Germinal center (tissue), 1 donor: ENCODE data around the gene SMC4.
"Not testable (repeated sequence)": the region's sequence is repeated elsewhere in the genome, so short reads cannot be mapped to it uniquely, and the experiment has no call there.

ENCODE experiments used
- DNase-seq: peaks from one replicate; pipeline ENCODE4 v3.0.0; 2012; ENCODE audit warnings: mixed read lengths, low spot score

Gene SMC4

DNA sequence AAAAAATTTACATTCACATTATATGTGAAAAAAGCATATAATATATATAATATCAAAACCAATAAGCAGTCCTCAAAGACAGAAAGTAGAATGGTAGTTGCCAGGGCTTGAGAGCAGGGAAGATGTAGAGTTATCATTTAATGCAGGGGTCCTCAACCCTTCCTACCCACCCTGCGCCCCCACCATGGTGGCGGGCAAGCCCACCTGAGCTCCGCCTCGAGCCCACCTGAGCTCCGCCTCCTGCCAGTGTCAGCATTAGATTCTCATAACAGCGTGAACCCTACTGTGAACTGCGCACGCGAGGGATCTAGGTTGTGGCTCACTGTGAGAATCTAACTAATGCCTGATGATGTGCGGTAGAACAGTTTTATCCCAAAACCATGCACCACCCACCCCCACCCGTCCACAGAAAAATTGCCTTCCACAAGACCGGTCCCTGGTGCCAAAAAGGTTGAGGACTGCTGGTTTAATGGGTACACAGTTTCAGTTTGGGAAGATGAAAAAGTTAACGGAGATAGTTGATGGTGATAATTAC, 47.1 kb downstream of the SMC4 start:
- DNase-seq = no peak

DNA sequence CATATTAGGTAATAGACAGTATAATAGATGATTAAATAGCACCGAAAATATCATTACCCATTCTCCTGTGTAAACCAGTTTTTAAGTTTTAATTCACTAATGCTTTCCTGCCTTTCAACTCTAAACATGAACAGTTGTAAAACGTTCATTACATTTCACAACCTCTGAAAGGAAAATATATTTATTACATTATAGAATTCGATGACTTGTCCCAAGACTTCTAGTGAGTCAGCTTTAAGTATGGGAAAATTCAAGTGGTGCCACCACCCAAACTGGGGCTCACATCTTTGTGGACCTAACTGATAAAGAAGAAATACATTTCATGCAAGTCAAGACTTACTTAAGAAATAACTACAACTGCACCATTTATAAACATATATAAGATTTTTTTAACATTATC, 48.1 kb downstream of the SMC4 start:
- no peak for DNase-seq

DNA sequence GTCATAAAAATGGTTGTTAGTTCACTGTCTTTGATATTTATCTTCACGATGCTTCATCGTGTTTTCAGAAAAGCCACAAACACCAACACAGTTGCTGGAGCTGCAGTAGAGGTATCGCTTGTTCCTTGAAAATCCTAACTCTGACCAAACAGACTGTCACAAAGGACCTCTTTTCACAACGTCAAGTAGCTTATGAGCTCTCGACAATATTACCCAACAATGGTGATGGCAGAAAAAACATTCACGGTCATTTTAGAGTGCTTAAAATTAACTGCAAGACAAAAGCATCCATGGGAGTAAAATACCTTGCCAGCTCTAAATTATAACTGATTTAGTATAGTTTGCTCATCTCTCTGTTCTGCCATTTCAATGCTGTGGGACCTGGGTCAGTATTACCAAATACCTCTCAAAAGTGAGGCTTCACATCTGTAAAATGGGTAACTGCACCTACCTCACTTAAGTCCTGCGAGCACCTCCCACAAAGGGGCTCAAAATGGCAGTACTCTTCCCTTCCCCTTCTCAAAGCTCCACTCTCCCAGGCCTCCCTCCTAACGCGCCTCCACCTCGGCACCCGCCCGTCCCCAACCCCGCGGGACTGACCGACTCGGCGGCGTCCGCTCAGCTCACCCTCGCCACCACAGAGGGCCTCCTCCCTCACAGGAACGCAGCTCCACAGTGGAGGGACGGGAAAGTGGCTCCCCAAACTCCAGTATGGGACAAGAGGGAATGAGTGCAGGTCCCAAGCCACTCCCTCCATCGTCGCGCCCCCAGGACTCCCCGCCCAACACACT, 49.6 kb downstream of the SMC4 start:
- peak; percentile 52 for DNase-seq

DNA sequence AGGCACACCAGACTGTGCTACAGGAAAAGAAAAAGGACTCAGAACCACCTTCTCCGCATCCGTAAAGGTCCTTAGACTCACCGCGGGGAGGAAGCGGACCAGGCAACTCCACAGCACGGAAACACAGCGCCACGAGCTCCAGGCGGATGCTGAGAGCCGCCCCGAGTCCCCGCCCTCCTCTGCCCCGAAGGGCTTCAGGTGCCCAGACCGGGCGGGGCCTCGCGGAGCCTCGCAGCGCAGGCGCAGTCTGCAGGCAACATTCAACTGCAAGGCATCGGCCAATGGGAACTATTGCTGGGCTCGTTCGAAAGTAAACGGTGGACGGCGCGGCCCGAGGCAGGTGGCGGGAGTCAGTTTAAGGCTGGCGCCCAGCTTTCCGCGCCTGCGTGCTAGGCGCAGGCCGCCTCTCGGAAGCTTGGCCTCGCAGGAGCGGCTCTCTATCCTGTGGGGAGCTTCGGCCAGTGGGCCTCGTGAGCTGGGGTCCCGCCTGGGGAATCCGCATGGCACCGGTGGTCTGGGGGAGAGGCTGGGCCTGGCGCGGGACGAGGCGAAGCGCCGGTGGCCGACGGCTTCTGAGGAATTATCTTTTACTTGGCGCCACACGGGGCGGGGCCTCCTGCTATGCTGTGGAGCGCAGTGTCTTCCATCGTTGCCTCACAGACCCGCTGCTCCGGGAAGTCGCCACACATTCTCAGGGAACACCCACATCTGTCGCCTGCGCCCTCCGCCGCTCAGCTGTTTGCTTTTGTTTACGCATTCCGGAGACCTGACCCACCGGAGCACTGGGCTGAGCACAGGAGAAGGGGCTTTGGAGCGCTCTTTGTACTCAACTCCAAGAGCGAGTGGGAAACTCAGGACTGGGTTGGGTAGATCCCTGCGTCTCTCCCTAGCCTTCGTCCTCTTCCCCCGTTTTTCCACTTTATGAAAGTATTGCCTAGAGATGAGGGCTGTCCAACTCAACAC, 50.5 kb downstream of the SMC4 start, which contains the start of gene TRIM59:
Gene TRIM59, minus strand, starts transcription at position 151 of the 963 bp plus-strand sequence. CDS start 10,603 bp downstream, outside the sequence.
- peak; percentile 99 for DNase-seq

DNA sequence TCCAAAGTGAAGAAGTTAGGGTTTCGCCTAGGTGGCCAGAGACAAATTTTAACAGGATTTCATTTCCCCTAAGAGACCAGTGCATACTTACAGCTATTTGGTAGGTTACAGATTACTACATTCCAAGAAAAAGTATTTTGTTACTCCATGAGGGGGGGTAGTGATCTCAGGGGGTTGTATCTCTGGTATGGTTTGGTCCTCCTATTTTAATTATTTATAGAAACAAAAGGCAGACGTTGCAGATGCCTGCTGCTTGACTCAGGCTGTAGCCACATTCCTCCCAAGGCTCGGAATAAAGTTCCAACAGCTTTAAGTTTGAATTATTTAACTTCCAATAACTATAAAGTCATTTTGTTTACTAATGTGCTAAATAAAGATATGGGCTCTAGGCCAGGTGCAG, 51.4 kb downstream of the SMC4 start:
- no peak for DNase-seq

DNA sequence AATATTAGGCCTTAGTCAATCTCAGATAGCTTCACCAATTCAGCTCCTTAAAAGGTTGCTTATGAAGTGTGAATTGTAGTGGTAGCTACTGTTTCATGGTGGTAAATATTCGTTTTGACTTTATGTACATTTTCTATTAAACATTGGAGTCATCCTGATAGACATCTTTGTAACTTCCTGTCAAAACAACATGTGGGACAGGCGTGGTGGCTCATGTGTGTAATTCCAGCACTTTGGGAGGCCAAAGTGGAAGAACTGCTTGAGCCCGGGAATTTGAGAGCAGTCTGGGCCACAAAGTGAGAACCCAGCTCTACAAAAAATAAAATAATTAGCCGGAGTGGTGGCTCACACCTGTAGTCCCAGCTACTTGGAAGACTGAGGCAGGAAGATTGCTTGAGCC, 52.2 kb downstream of the SMC4 start:
- no peak for DNase-seq

DNA sequence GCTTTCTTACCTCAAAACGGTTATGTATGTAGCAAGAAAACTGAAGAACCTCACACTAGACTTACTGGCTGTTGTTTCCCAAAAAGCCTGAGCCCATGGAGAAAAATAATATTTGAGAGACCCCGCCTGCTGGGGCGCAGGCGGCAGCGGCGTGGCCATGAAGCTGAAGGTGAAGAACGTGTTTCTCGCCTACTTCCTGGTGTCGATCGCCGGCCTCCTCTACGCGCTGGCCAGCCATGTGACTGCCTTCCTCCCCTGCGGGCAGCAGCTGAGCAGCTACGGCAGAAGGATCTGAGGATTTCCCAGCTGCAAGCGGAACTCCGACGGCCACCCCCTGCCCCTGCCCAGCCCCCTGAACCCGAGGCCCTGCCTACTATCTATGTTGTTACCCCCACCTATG, 52.8 kb downstream of the SMC4 start:
- DNase-seq = not testable (repeated sequence)

DNA sequence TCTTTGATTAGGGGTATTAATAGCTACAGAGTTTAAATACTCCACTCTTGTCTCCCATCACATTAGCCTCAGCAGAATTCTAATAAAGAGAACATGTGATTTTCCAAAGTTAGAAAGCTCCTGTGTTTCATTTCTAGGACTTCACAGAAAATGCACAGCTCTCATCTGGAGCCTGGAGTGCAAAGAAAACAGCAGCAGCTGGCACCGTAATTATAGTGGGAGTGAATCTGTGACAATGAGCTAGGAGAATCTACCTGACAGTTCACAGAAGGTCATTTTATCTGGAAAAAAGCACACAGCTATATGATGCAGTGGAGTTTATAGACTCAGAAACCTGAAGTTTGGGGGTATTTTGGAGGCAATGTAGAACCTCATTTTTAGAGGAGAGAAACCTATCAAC, 55.5 kb downstream of the SMC4 start:
- DNase-seq = no peak

DNA sequence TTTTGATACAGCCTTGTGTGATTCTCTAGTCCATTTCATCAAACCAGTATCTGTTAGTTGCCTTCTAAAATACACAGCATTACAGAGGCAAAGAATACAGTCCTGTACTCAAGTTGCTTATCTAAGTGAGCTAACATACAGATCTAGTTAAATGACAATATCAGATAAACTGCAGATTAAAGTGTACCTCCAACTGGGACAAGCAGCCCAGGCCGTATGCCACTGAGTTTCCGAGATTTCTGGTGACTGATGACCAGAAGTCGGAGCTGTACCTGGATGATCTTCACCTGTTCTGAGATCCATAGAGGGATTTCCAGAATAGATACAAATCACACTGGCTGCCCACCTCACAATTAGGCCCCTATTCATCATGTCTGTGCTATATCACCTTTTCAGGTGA, 56.4 kb downstream of the SMC4 start:
- no peak for DNase-seq

DNA sequence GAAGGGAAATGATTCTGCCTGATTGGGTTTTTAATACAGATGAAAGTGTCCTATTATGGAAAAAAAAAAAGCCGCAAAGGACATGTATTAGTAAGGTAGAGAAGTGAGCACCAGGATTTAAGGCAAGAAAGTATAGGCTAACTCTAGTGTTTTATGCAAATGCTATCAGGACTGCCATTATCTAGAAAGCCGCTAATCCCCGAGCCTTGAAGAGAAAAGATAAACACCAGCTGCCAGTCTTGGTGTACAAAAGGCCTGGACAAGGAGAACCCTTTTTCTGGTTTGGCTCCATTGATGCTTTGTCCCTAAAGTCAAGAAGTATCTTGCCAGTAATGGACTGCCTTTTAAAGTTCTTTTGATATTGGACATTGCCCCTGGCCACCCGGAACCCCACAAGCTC, 58.7 kb downstream of the SMC4 start:
- DNase-seq = no peak

DNA sequence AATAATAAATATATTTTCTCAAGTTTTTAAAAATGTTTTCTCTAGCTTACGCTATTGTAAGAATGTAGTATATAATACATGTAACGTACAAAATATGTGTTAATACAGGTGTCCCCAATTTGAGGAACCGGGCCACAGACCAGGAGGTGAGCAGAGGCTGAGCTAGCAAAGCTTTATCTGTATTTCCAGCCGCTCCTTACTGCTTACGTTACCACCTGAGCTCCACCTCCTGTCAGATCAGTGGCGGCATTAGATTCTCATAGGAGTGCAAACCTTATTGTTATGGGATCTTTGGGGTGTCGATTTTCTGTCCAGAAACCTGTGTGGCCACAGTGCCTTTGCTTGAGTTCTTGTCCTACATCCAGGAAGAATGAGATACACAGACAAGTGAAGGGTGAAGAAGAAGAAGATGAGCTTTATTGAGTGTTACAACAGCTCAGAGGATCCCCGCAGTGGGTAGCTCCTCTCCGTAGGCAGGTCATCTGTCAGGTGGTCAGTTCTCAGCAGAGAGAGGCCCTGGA, 60.1 kb downstream of the SMC4 start:
- DNase-seq = no peak

DNA sequence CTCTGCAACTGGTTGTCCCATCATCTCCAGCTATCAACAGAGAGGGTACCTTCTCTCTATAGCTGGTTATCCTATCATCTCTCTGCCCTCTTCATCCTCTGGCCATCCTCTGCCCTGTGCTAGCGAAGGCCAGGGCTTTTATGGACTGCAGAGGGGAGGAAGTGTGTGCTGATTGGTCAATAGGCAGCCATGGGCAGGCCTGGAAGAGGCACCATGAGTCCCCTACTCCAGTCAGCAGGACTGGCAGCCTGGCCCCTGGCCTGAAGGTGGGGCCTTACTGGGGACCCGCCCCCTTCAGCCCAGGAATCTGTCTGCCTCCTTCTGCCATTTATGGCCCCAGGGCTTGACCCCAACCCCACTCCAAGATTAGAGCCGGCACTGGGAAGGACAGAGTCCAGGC, 60.6 kb downstream of the SMC4 start:
- DNase-seq = no peak

DNA sequence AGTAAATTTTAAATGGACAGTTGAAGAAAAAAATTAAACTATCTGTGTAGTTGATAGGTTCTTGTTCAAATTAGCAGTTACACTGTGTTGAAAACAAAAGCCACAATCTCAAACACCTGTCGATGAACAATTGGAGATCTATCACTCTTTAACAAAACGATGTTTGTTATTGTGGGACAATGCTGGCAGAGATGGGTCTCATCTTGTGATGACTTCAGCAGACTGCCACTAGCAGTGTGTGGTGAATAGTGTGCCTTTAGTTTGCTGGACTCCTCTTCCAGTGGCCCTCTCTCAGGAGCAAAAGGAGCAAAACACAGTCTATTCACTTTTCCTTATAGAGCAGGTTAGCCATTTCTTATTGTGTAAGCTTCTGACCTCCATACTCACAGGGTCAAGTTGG, 64.9 kb downstream of the SMC4 start:
- DNase-seq = no peak

DNA sequence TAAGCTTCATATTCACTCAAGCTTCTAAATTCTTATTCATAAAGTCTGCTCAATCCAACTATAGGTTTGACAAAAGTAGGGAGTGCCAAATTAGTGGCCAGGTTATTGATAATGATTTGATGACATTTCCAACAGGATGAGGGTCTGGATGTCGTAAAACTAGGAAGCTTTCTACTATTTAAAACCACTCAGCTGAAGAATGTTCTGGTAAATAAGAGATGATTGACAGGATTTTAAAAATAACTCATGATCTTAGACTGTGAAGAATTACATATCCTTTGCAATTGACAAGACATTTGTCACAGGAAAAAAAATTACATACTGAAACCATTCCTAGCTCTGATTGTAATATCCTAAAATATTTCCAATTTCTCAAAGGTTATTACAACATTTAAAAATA, 65.5 kb downstream of the SMC4 start:
- DNase-seq = no peak

DNA sequence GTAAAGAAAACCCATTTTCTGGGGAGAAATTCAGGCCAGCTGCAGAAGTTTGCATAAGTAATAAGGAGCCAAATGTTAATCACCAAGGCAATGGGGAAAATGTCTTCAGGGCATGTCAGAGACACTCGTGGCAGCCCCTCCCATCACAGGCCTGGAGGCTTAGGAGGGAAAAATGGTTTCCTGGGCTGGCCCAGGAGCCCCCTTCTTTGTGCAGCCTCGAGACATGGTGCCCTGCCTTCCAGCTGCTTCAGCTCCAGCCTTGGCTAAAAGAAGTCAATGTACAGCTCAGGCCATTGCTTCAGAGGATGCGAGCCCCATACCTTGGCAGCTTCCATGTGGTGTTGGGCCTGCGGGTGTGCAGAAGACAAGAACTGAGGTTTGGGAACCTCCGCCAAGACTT, 70.7 kb downstream of the SMC4 start:
- DNase-seq = no peak

DNA sequence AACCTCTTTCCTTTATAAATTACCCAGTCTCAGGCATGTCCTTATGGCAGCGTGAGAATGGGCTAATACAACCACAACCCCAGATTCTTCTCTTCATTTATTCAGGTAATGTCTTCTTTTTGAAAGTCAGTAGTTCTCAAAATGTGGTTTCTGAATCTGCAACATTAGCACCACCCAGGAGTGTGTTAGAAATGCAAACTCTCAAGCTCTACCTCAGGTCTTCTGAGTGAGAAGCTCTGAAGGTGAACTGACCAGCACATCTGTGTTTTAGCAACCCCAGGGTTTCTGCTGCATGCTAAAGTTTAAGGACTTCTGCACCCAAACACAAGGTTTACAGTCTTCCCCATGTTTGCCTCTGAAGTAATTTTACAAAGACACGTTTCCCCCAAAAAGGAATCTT, 72.4 kb downstream of the SMC4 start:
- no peak for DNase-seq

DNA sequence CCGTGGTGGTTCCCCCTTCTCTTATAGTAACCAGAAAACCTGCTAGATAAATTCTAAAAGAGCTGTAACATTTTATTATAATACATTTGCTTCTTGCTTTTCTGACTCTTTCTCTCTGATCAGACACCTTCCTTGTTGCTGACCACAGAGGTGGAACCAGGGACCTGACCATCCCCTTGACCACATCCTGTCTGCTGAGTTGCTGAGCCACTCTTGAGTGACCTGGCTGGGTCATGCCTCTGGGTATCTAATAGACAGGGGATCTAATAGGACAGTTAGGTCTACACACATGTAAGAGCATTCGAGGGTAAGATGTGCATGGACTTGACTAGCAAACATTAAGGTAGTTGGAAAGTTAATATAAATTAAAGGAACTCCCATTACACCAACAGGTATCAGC, 72.9 kb downstream of the SMC4 start:
- no peak for DNase-seq

DNA sequence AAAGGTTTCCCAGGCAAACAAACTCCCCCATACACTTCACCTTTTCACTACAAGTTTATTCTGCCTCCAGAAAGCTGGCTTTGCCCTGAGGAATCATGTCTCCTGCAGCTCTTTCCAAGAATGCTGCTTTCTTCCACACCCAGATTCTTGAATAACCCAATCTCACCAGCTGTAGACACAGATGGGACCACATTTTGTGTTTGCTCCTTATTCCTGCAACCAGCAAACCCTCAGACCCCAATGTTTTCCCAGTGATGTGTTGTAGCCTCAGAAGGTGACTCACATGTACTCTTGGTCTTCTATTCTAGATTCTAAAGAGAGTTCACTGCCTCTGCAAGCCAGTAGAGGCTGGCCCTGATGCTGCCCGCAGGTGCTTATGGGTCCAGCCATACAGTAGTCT, 73.8 kb downstream of the SMC4 start:
- no peak for DNase-seq

DNA sequence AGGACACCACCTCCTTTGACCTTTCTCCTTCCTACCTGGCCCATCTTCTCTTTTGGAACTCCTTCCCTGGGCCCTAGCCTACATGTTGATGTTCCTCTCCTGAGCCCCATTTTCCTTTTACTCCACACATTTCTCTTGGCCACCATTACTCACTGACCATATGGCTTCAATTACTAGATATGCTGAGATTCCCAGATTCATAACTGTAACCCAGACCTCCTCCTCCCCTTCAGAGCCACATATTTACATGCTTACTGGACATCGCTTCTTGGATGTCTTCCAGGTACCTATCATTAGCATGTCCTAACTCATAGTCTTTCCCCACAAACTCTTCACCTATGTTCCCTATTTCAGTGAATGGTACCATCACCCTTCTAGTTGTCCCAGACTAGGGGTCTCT, 74.5 kb downstream of the SMC4 start:
- no peak for DNase-seq

DNA sequence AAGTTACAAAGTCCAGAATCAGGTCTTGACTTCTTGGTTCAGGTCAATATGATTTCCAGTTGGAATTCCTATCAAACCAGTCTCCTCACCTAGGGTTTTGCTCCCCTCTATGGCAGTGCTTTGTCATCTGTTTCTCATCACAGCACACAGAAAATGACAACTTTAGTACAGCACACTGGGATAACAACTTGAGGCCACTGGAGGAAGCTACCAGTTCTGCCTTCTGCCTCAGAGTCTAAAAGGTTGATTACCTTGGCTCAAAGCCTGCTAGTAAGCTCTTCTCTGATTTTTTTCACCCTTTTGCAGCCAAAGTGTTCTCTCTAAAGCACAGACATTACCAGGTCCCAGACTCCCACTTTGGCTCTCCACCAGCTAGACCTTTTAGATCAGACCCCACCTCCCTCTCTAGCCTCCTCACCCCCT, 75.0 kb downstream of the SMC4 start:
- no peak for DNase-seq

DNA sequence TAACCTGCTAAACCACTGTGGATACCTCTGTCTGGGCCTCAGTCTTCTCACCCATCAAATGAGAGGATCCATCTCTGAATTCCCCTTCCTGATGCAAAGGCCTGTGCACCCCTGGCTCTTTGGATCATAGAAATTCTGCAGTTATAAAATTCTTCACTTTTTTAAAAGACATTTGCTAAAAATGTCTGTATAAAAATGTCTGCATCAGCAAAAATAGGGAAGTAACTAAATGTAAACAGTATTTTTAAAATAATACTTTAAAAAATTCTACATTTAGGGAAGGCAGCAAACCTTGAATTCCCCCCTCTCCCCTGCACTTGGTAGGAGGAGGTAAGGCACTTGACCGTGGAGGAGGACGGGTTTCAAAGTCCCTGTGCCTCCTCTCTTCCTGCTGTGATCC, 75.7 kb downstream of the SMC4 start:
- no peak for DNase-seq

DNA sequence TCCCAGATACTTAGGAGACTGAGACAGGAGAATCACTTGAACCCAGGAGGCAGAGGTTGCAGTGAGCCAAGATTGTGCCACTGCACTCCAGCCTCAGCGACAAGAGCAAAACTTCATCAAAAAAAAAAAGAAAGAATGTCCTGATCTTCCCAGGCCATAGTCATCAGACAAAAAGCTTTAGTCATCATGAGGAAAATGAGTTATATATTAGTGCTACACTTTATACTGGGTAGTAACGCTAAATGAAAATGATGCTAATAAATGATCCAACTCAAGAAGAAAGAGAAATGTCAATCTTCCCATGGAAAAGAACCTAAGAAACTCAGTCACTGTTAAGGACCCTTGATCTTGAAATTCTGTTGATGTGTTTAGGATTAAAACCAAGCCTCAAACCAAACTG, 76.4 kb downstream of the SMC4 start:
- DNase-seq = no peak

DNA sequence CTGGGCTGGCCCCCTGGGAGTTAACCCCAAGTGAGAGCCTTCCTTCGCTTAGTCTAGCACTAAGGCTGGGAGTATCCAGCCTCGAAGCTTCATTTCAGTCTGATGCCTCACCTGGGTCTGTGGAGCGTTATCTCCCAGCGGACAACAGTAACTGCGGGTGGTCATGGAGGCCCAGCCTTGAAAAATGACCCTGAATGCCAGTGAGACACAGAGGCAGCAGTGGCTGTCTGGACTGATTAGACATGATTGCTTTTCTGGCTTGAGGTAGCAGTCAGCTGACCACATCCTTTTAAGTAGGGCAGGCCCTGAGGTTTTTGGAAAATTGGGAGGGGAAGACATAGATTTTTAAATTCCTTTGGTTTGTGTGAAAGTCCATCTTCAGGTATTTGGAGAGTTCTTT, 78.3 kb downstream of the SMC4 start:
- DNase-seq = no peak
